HCT116 (cell line): ENCODE data around the gene LINGO1. TPM values are rescaled to one million over a fixed set of nuclear protein-coding genes. Genes with fewer than 3 reads are reported as not detected.

Experiments
- ATAC-seq: fragments of 200-7000 bp; cut with Tn5 transposase; 2 replicates; pipeline ENCODE4 v1.9.1; 2020; ENCODE audit warnings: mild to moderate bottlenecking, moderate library complexity
- BruUV-seq: library from RNA; stranded (reverse); fragments of 400-500 nt; replicated peaks from 2 replicates; lab custom pipeline; 2021; lab: Mats Ljungman, UMichigan
- CTCF ChIA-PET: fragments of 300-600 bp; sonication (Branson Sonifier 250); formaldehyde crosslinking; loops from one replicate; lab custom pipeline; 2021; ENCODE audit warnings: antibody characterized with exemption; lab: Charles Lee
- POLR2A ChIA-PET: fragments of 300-600, 350-600 bp; sonication (Branson Sonifier 250); formaldehyde crosslinking; loops from one replicate; lab custom pipeline; 2021; ENCODE audit warnings: antibody characterized with exemption; lab: Charles Lee
- RAD21 ChIA-PET, 2 experiments: fragments of 300-600 bp; sonication (Branson Sonifier 250); formaldehyde crosslinking; loops; one replicate each; lab custom pipeline; 2023; ENCODE audit warnings: low total read pairs in 2 of 2; ENCODE audit not compliant: uncharacterized antibody in 2 of 2, unreplicated experiment in 2 of 2, low non-redundant PET in 1 of 2; lab: Charles Lee
- DNase-seq: peaks from one replicate; pipeline ENCODE4 v3.0.0-alpha.2; 2010; ENCODE audit warnings: low read depth, low spot score
- H2AFZ ChIP-seq: fragments of 200-600 bp; shearing (Covaris generic), sonication (generic); 2 replicates; pipeline ENCODE4 v1.6.1; 2017; ENCODE audit warnings: low read depth, mixed run types, mixed read lengths, antibody characterized with exemption, low read length; ENCODE audit not compliant: poor library complexity, severe bottlenecking
- H3K27ac ChIP-seq: 2 replicates; pipeline ENCODE4 v1.5.1; 2012; ENCODE audit warnings: low read depth, low read length
- H3K27me3 ChIP-seq: fragments of 200-600 bp; sonication (generic); 2 replicates; pipeline ENCODE4 v1.6.1; 2016; ENCODE audit warnings: mixed run types, low read length, mixed read lengths; ENCODE audit not compliant: insufficient read depth
- H3K36me3 ChIP-seq, 2 experiments: fragments of 200-500 bp in 1 of 2; fragments of 200-600 bp in 1 of 2; sonication (Bioruptor generic) in 1 of 2; sonication (generic) in 1 of 2; 2 replicates each; pipeline versions ENCODE4 v1.5.1 to v1.6.1; 2014 to 2016; ENCODE audit warnings: low read length in 2 of 2, inconsistent platforms in 1 of 2, mixed read lengths in 1 of 2, mixed run types in 1 of 2; ENCODE audit not compliant: insufficient read depth in 2 of 2, control insufficient read depth in 1 of 2
- H3K4me1 ChIP-seq, 2 experiments: fragments of 200-600 bp in 1 of 2; sonication (generic) in 1 of 2; 2 replicates each; pipeline versions ENCODE4 v1.5.1 to v1.6.1; 2012 to 2017; ENCODE audit warnings: low read length in 2 of 2, inconsistent platforms in 1 of 2, mild to moderate bottlenecking in 1 of 2, mixed read lengths in 1 of 2, mixed run types in 1 of 2, moderate library complexity in 1 of 2; ENCODE audit not compliant: insufficient read depth in 2 of 2, control insufficient read depth in 1 of 2
- H3K4me2 ChIP-seq: fragments of 200-600 bp; sonication (generic); 2 replicates; pipeline ENCODE4 v1.6.1; 2017; ENCODE audit warnings: mixed run types, low read length, mixed read lengths
- H3K4me3 ChIP-seq, 2 experiments: fragments of 200-600 bp in 1 of 2; sonication (generic) in 1 of 2; replicated peaks in 1 of 2; 2 replicates each; pipeline ENCODE4 v1.5.1; 2011 to 2016; ENCODE audit warnings: low read length in 2 of 2, control low read depth in 1 of 2, low read depth in 1 of 2, mild to moderate bottlenecking in 1 of 2, mixed read lengths in 1 of 2, mixed run types in 1 of 2
- H3K79me2 ChIP-seq: fragments of 200-600 bp; sonication (generic); 2 replicates; pipeline ENCODE4 v1.6.1; 2017; ENCODE audit warnings: mild to moderate bottlenecking, mixed run types, low read length, moderate library complexity, mixed read lengths; ENCODE audit not compliant: insufficient read depth
- H3K9ac ChIP-seq: fragments of 200-600 bp; sonication (generic); 2 replicates; pipeline ENCODE4 v1.6.1; 2016; ENCODE audit warnings: low read length, mixed read lengths
- H3K9me2 ChIP-seq: fragments of 200-600 bp; sonication (generic), shearing (Covaris generic); 2 replicates; pipeline ENCODE4 v1.6.1; 2017; ENCODE audit warnings: mixed run types, mild to moderate bottlenecking, moderate library complexity; ENCODE audit not compliant: insufficient read depth
- H3K9me3 ChIP-seq, 2 experiments: fragments of 200-500 bp in 1 of 2; fragments of 200-600 bp in 1 of 2; sonication (Bioruptor generic) in 1 of 2; sonication (generic) in 1 of 2; 2 replicates each; pipeline ENCODE4 v1.6.1; 2014 to 2017; ENCODE audit warnings: low read length in 2 of 2, mixed read lengths in 2 of 2, inconsistent platforms in 1 of 2, low read depth in 1 of 2, mild to moderate bottlenecking in 1 of 2, mixed run types in 1 of 2, moderate library complexity in 1 of 2; ENCODE audit not compliant: control insufficient read depth in 1 of 2, insufficient read depth in 1 of 2
- H4K20me1 ChIP-seq: fragments of 200-600 bp; sonication (generic), shearing (Covaris generic); 2 replicates; pipeline ENCODE4 v1.6.1; 2017; ENCODE audit warnings: mixed run types, mild to moderate bottlenecking, moderate library complexity; ENCODE audit not compliant: insufficient read depth
- CBX3 ChIP-seq: IDR thresholded peaks from 2 replicates; pipeline ENCODE4 v1.6.1; 2012; ENCODE audit warnings: low read depth
- CEBPB ChIP-seq: IDR thresholded peaks from 2 replicates; pipeline ENCODE4 v1.6.1; 2012; ENCODE audit warnings: low read depth
- EGR1 ChIP-seq: IDR thresholded peaks from 2 replicates; pipeline ENCODE4 v1.6.1; 2012; ENCODE audit warnings: low read depth
- EZH2 ChIP-seq: fragments of 200-600 bp; sonication (generic); IDR thresholded peaks from 2 replicates; pipeline ENCODE4 v1.6.1; 2017; ENCODE audit warnings: antibody characterized with exemption, mixed run types
- EZH2phosphoT487 ChIP-seq: fragments of 200-600 bp; IDR thresholded peaks from 2 replicates; pipeline ENCODE4 v1.6.1; 2018; ENCODE audit warnings: antibody characterized with exemption, borderline replicate concordance
- FOSL1 ChIP-seq: IDR thresholded peaks from 2 replicates; pipeline ENCODE4 v1.6.1; 2012; ENCODE audit warnings: low read depth
- RAD21 ChIP-seq: IDR thresholded peaks from 2 replicates; pipeline ENCODE4 v1.6.1; 2012; ENCODE audit warnings: low read depth, mild to moderate bottlenecking
- SIN3A ChIP-seq: IDR thresholded peaks from 2 replicates; pipeline ENCODE4 v1.6.1; 2012; ENCODE audit warnings: low read depth
- SP1 ChIP-seq: IDR thresholded peaks from 2 replicates; pipeline ENCODE4 v1.6.1; 2012; ENCODE audit warnings: low read depth
- YY1 ChIP-seq: IDR thresholded peaks from 2 replicates; pipeline ENCODE4 v1.6.1; 2011; ENCODE audit warnings: low read length, low read depth, moderate library complexity, mild to moderate bottlenecking; ENCODE audit not compliant: insufficient replicate concordance; ENCODE audit errors: extremely low read depth
- ZNF274 ChIP-seq: fragments of 200-500 bp; sonication (Bioruptor generic); IDR thresholded peaks from 2 replicates; pipeline ENCODE4 v1.6.1; 2014; ENCODE audit warnings: mild to moderate bottlenecking, low read depth, low read length, inconsistent platforms
- intact Hi-C: fragments of 100-400 bp; cut with micrococcal nuclease; formaldehyde crosslinking; loops from 2 replicates; pipeline ENCODE4 v1.10.0; 2022
- total RNA-seq: library from RNA; stranded (reverse); gene quantifications from one replicate; pipeline ENCODE4 v1.2.1, GENCODE V29; 2021; ENCODE audit not compliant: unreplicated experiment
- TF ChIP-seq, protein P1 (sequence below): IDR thresholded peaks from 2 replicates; pipeline ENCODE4 v1.6.1; 2012
- TF ChIP-seq, protein P2 (sequence below), 3 experiments: fragments of 200-600 bp in 1 of 3; sonication (generic) in 1 of 3; IDR thresholded peaks in 2 of 3; conservative IDR thresholded peaks in 1 of 3; 2 replicates each; pipeline ENCODE4 v1.5.1; 2012 to 2017; ENCODE audit warnings: low read depth in 2 of 3, low read length in 2 of 3, antibody characterized with exemption in 1 of 3, borderline replicate concordance in 1 of 3, control low read depth in 1 of 3, mild to moderate bottlenecking in 1 of 3, mixed read lengths in 1 of 3, mixed run types in 1 of 3, moderate library complexity in 1 of 3; ENCODE audit not compliant: insufficient read depth in 1 of 3
- TF ChIP-seq, protein P3 (sequence below): IDR thresholded peaks from 2 replicates; pipeline ENCODE4 v1.6.1; 2012
- TF ChIP-seq, protein P4 (sequence below): IDR thresholded peaks from 2 replicates; pipeline ENCODE4 v1.6.1; 2011; ENCODE audit warnings: mild to moderate bottlenecking, low read length, moderate library complexity; ENCODE audit not compliant: insufficient replicate concordance; ENCODE audit errors: extremely low read depth

Gene LINGO1
- total RNA-seq, 1 experiment from 2014 or later, result 15.6 TPM

DNA sequence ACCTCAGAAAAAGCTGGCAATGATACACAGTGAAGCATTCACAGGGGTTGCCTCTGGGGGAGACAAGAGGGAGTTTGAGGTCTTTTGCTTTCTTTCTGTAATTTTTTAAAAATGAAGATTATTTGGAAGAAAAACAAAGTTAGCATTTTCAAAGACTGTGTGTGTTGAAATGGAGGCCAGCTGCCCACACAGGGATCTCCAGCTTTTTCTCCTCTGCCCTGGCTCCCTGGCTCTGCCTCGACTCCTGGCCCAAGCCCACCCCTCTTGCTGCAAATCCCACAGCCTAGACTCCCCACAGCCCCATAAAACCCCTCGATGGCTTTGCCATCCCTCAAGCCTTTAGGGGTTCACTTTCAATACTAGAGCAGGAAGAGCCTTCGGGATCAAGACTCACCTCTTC is 68.4 kb downstream of the LINGO1 start:
- no peak overlapping the region for H3K9ac ChIP-seq
- no peak overlapping the region for H3K27ac ChIP-seq
- BruUV-seq, result no TSS peak
- no peak overlapping the region for H3K4me3 ChIP-seq
- H4K20me1 ChIP-seq, result no peaks in the 10 kb centered on the region
- no peaks in the 10 kb centered on the region for H3K4me1 ChIP-seq
- no peaks in the 10 kb centered on the region for H3K27me3 ChIP-seq
- ChIA-PET CTCF (interaction anchor here (1.0 kb wide), 1 partner anchor 21 kb away, joined by 4 read pairs; no protein-coding TSS in a partner anchor), POLR2A (no interaction called here), RAD21 (no interaction called here)
- no peaks in the 10 kb centered on the region for H3K36me3 ChIP-seq
- intact Hi-C loops, result no loop called here
- no peak for ATAC-seq
- no peak for DNase-seq
- H3K4me2 ChIP-seq, result no peak overlapping the region
- no peaks in the 10 kb centered on the region for H3K79me2 ChIP-seq
- no peak for TF ChIP-seq CBX3
- no peak overlapping the region for H2AFZ ChIP-seq
- no peaks in the 10 kb centered on the region for H3K9me3 ChIP-seq
- no peaks in the 10 kb centered on the region for H3K9me2 ChIP-seq

DNA sequence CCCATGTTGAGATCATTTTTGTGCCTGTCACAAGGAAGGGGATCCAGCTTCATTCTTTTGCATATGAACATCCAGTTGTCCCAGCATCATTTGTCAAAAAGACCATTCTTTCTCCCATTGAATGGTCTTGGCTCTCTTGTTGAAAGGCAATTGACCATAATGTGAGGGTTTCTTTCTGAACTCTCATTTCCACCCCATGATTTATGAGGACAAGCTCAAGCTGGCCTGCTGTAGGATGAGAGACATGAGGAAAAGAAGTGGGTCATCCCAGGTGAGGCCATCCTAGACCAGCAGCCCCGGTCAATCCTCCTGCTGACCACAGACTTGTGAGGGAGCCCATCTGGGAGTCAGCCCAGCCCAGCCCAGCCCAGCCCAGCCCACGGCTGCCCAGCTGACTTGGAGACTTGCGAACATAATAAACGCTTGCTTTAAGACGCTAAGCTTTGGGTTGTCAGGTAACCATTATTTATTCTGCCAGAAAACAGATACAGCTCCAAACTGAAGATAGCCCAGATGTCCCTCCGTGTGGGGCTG is 69.0 kb downstream of the LINGO1 start:
- no peaks in the 10 kb centered on the region for H3K9me3 ChIP-seq
- no TSS peak for BruUV-seq
- RAD21 ChIA-PET, result no interaction called here
- intact Hi-C loops, result no loop called here
- H3K4me1 ChIP-seq, result no peaks in the 10 kb centered on the region
- no peak overlapping the region for H3K4me3 ChIP-seq
- no peak overlapping the region for H2AFZ ChIP-seq
- no peak overlapping the region for H3K9ac ChIP-seq
- H4K20me1 ChIP-seq, result no peaks in the 10 kb centered on the region
- ATAC-seq, result no peak
- POLR2A ChIA-PET, result no interaction called here
- H3K4me2 ChIP-seq, result no peak overlapping the region
- no peak for DNase-seq
- H3K79me2 ChIP-seq, result no peaks in the 10 kb centered on the region
- no peaks in the 10 kb centered on the region for H3K9me2 ChIP-seq
- H3K27ac ChIP-seq, result no peak overlapping the region
- CTCF ChIA-PET, result interaction anchor here (1.0 kb wide), 1 partner anchor 20 kb away, joined by 4 read pairs; no protein-coding TSS in a partner anchor
- no peaks in the 10 kb centered on the region for H3K27me3 ChIP-seq
- H3K36me3 ChIP-seq, result no peaks in the 10 kb centered on the region
- TF ChIP-seq, protein P1, sequence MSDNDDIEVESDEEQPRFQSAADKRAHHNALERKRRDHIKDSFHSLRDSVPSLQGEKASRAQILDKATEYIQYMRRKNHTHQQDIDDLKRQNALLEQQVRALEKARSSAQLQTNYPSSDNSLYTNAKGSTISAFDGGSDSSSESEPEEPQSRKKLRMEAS, result no peak
- no peak for TF ChIP-seq ZNF274
- TF ChIP-seq RAD21, result no peak
- no peak for TF ChIP-seq EGR1
- TF ChIP-seq FOSL1, result no peak
- TF ChIP-seq CEBPB, result no peak
- TF ChIP-seq EZH2phosphoT487, result no peak
- TF ChIP-seq CBX3, result no peak
- TF ChIP-seq EZH2, result no peak
- TF ChIP-seq SIN3A, result no peak
- TF ChIP-seq, protein P2, sequence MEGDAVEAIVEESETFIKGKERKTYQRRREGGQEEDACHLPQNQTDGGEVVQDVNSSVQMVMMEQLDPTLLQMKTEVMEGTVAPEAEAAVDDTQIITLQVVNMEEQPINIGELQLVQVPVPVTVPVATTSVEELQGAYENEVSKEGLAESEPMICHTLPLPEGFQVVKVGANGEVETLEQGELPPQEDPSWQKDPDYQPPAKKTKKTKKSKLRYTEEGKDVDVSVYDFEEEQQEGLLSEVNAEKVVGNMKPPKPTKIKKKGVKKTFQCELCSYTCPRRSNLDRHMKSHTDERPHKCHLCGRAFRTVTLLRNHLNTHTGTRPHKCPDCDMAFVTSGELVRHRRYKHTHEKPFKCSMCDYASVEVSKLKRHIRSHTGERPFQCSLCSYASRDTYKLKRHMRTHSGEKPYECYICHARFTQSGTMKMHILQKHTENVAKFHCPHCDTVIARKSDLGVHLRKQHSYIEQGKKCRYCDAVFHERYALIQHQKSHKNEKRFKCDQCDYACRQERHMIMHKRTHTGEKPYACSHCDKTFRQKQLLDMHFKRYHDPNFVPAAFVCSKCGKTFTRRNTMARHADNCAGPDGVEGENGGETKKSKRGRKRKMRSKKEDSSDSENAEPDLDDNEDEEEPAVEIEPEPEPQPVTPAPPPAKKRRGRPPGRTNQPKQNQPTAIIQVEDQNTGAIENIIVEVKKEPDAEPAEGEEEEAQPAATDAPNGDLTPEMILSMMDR (IDR thresholded peaks at IDR 0.05 in 2 of 3, conservative IDR thresholded peaks at IDR 0.05 in 1 of 3; ENCODE audit: borderline replicate concordance in 1 of 3, insufficient read depth in 1 of 3, low read depth in 2 of 3, low read length in 2 of 3), result no peak
- no peak for TF ChIP-seq SP1
- TF ChIP-seq YY1, result no peak
- TF ChIP-seq, protein P3, sequence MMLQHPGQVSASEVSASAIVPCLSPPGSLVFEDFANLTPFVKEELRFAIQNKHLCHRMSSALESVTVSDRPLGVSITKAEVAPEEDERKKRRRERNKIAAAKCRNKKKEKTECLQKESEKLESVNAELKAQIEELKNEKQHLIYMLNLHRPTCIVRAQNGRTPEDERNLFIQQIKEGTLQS, result no peak
- TF ChIP-seq, protein P4, sequence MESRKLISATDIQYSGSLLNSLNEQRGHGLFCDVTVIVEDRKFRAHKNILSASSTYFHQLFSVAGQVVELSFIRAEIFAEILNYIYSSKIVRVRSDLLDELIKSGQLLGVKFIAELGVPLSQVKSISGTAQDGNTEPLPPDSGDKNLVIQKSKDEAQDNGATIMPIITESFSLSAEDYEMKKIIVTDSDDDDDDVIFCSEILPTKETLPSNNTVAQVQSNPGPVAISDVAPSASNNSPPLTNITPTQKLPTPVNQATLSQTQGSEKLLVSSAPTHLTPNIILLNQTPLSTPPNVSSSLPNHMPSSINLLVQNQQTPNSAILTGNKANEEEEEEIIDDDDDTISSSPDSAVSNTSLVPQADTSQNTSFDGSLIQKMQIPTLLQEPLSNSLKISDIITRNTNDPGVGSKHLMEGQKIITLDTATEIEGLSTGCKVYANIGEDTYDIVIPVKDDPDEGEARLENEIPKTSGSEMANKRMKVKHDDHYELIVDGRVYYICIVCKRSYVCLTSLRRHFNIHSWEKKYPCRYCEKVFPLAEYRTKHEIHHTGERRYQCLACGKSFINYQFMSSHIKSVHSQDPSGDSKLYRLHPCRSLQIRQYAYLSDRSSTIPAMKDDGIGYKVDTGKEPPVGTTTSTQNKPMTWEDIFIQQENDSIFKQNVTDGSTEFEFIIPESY, result no peak
